ENCODE results near the gene SPOP. TPM values are rescaled to one million over a fixed set of nuclear protein-coding genes. Genes with fewer than 3 reads are reported as not detected.
A peak's percentile ranks its signal among the peaks of the same experiment; 100 is the strongest.

The SPOP gene
- total and polyA plus RNA-seq, 2 experiments from 2014 or later, result 13.9 to 18.6 TPM

DNA sequence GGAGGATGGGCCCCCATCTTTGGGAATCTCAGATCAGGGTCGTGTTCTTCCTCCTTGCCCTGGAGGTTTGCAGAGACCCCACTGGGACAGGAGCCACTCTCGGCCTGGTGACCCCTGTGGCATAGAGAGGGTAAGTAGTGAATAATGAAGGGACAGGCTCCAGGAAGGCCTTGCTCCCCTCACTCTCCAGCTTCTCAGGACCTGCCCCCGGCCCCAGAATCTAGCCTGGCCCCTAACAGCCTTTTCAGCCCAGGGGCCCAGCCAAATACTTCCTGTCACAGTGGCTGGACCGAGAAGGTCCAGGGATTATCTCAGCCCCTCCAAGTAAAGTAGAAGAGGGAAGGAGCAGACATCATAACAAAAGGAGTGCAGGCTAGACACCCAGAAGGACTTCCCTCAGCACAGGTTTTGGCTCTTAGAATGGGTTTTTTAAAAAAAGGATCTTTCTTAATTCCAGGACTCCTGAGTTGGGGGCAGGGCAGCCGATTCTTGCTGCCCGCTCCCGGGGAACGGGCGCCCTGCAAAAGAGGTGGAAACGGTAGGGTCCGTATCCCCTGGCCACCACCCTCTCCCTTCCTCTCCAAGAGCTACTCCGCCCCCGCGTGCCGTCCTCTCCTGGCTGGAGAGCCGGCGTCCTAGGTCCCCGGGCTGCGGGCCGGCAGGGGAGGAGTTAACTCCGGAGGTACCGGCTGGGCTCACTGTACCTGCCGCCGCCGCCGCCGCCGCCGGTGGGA is 102.8 kb downstream of the SPOP start (continued):
- TF ChIP-seq, protein P1, sequence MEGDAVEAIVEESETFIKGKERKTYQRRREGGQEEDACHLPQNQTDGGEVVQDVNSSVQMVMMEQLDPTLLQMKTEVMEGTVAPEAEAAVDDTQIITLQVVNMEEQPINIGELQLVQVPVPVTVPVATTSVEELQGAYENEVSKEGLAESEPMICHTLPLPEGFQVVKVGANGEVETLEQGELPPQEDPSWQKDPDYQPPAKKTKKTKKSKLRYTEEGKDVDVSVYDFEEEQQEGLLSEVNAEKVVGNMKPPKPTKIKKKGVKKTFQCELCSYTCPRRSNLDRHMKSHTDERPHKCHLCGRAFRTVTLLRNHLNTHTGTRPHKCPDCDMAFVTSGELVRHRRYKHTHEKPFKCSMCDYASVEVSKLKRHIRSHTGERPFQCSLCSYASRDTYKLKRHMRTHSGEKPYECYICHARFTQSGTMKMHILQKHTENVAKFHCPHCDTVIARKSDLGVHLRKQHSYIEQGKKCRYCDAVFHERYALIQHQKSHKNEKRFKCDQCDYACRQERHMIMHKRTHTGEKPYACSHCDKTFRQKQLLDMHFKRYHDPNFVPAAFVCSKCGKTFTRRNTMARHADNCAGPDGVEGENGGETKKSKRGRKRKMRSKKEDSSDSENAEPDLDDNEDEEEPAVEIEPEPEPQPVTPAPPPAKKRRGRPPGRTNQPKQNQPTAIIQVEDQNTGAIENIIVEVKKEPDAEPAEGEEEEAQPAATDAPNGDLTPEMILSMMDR (conservative IDR thresholded peaks at IDR 0.05; ENCODE audit: low read depth in 2 of 2), result no peak
- TF ChIP-seq EZH2 (IDR thresholded peaks at IDR 0.05; ENCODE audit: low read depth, unreplicated experiment), result no peak
- no peak for TF ChIP-seq EZH2phosphoT487 (IDR thresholded peaks at IDR 0.05; ENCODE audit: unreplicated experiment)
- TF ChIP-seq, protein P2, sequence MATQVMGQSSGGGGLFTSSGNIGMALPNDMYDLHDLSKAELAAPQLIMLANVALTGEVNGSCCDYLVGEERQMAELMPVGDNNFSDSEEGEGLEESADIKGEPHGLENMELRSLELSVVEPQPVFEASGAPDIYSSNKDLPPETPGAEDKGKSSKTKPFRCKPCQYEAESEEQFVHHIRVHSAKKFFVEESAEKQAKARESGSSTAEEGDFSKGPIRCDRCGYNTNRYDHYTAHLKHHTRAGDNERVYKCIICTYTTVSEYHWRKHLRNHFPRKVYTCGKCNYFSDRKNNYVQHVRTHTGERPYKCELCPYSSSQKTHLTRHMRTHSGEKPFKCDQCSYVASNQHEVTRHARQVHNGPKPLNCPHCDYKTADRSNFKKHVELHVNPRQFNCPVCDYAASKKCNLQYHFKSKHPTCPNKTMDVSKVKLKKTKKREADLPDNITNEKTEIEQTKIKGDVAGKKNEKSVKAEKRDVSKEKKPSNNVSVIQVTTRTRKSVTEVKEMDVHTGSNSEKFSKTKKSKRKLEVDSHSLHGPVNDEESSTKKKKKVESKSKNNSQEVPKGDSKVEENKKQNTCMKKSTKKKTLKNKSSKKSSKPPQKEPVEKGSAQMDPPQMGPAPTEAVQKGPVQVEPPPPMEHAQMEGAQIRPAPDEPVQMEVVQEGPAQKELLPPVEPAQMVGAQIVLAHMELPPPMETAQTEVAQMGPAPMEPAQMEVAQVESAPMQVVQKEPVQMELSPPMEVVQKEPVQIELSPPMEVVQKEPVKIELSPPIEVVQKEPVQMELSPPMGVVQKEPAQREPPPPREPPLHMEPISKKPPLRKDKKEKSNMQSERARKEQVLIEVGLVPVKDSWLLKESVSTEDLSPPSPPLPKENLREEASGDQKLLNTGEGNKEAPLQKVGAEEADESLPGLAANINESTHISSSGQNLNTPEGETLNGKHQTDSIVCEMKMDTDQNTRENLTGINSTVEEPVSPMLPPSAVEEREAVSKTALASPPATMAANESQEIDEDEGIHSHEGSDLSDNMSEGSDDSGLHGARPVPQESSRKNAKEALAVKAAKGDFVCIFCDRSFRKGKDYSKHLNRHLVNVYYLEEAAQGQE (IDR thresholded peaks at IDR 0.05; ENCODE audit: unreplicated experiment), result no peak
- no peak for TF ChIP-seq CREB1 (CRISPR knock-in tag; IDR thresholded peaks at IDR 0.05; ENCODE audit: low read depth)

DNA sequence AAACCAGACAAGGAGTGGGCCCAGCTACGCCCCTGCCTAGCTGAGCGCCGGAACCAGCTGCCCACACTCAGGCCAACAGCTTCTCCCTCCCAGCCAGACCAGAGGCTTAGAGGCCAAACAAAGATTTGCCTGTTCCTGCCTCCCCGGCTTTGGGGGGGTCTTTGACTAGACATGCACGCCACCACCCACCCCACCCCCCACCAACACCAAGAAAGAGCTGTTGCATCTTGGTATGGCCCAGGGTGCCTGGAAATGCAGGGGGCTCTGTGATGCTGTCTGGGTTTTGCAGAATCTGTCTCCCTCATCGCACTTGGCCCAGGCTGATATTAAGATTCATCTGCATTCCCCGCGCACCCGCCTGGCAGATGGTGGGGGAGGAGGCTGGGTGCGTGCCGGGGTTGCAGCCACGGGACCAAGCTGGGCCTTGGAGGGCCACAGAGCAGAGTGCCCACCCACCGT is 103.5 kb downstream of the SPOP start:
- DNase-seq (ENCODE audit: low spot score) (no peak), ATAC-seq (no peak)

More for the DNA sequence above, 103.5 kb downstream of the SPOP start:
- H3K36me3 Mint-ChIP-seq (ENCODE audit: low read depth), result no peaks in the 10 kb centered on the region
- Histone ChIP-seq H4K20me1 (replicated peaks; ENCODE audit: insufficient read depth) (no peaks in the 10 kb centered on the region; the same call in 1 of the 2 replicates), H3K27ac (ENCODE audit: low read depth) (no peak overlapping the region), H3K4me1 (ENCODE audit: insufficient read depth) (peaks cover 16% of the 10 kb centered on the region), H3K4me2 (peak overlapping the region; percentile 89; the same call in 1 of the 2 replicates), H3K36me3 (ENCODE audit: insufficient read depth) (no peaks in the 10 kb centered on the region), H2AFZ (no peak overlapping the region), H3K4me3 (no peak overlapping the region), H3F3A (replicated peaks; ENCODE audit: low read depth) (peaks cover 8% of the 10 kb centered on the region; the same call in 1 of the 2 replicates), H3K79me2 (replicated peaks; ENCODE audit: insufficient read depth) (no peaks in the 10 kb centered on the region), H3K9me2 (ENCODE audit: insufficient read depth) (no peaks in the 10 kb centered on the region), H3K27me3 (ENCODE audit: insufficient read depth) (peaks cover 36% of the 10 kb centered on the region)
- peak overlapping the region; percentile 42; the same call in 1 of the 3 replicates for H3K4me3 Mint-ChIP-seq
- no peak overlapping the region for H3K27ac Mint-ChIP-seq
- H3K4me1 Mint-ChIP-seq, result peaks cover 31% of the 10 kb centered on the region
- peaks cover 36% of the 10 kb centered on the region for H3K27me3 Mint-ChIP-seq (ENCODE audit: insufficient read depth, low read depth, poor library complexity)
- TF ChIP-seq, protein P1 (conservative IDR thresholded peaks at IDR 0.05; ENCODE audit: low read depth in 2 of 2), result no peak
- no peak for TF ChIP-seq NANOG (IDR thresholded peaks at IDR 0.05; ENCODE audit: borderline replicate concordance)
- TF ChIP-seq POLR2AphosphoS5 (IDR thresholded peaks at IDR 0.05; ENCODE audit: low read depth), result no peak
- no peaks in the 10 kb centered on the region for H3K9me3 Mint-ChIP-seq

Measured in GM23338 (cell line).